HepG2 (cell line): ENCODE data around the gene HIC1. TPM values are rescaled to one million over a fixed set of nuclear protein-coding genes. Genes with fewer than 3 reads are reported as not detected.

ENCODE experiments used
- ATAC-seq: fragments of 200-7000 bp; cut with Tn5 transposase; 3 replicates; pipeline ENCODE4 v1.9.1; 2020; ENCODE audit warnings: mild to moderate bottlenecking, moderate library complexity
- BruUV-seq: library from RNA; stranded (reverse); fragments of 400-500 nt; replicated peaks from 2 replicates; lab custom pipeline; 2021; lab: Mats Ljungman, UMichigan
- CTCF ChIA-PET: fragments of 300-600 bp; formaldehyde crosslinking; extraction: SDS; loops from one replicate; lab custom pipeline; 2021; ENCODE audit warnings: low total read pairs, inconsistent platforms, low intra/inter-chr PET ratio; lab: Yijun Ruan, JAX
- POLR2A ChIA-PET: fragments of 350-600 bp; sonication (Branson Sonifier 250); formaldehyde crosslinking; loops from one replicate; lab custom pipeline; 2020; ENCODE audit warnings: antibody characterized with exemption, inconsistent platforms; lab: Yijun Ruan, JAX
- DNase-seq: peaks from one replicate; pipeline ENCODE4 v3.0.0-alpha.2; 2015; ENCODE audit warnings: low spot score
- FAIRE-seq: peaks from 3 replicates; lab custom pipeline; 2011; peaks lifted over from hg19 to GRCh38; lab: Jason Lieb, UNC
- H2AFZ ChIP-seq: one replicate; pipeline ENCODE4 v1.6.1; 2011; ENCODE audit warnings: low read length, inconsistent platforms
- H3K27ac ChIP-seq: fragments of 300-600 bp; 3 replicates; pipeline ENCODE4 v1.8.0; 2011; ENCODE audit warnings: mixed run types, mild to moderate bottlenecking, mixed read lengths, low read length, inconsistent platforms; ENCODE audit not compliant: insufficient read depth; ENCODE audit errors: extremely low read length
- H3K27me3 ChIP-seq, 2 experiments: fragments of 200-600 bp in 1 of 2; 2 replicates in 1 of 2; 3 replicates in 1 of 2; pipeline versions ENCODE4 v1.6.0 to v1.8.0; 2011; ENCODE audit warnings: low read length in 2 of 2, mild to moderate bottlenecking in 2 of 2, moderate library complexity in 2 of 2, inconsistent platforms in 1 of 2; ENCODE audit not compliant: insufficient read depth in 2 of 2, control insufficient read depth in 1 of 2
- H3K36me3 ChIP-seq, 2 experiments: fragments of 200-600 bp in 1 of 2; replicated peaks in 1 of 2; 2 replicates in 1 of 2; 3 replicates in 1 of 2; pipeline versions ENCODE4 v1.5.1 to v1.8.0; 2011; ENCODE audit warnings: low read length in 2 of 2, inconsistent platforms in 1 of 2; ENCODE audit not compliant: insufficient read depth in 2 of 2, control insufficient read depth in 1 of 2
- H3K4me1 ChIP-seq: 2 replicates; pipeline ENCODE4 v1.5.1; 2012; ENCODE audit warnings: low read length, inconsistent platforms; ENCODE audit not compliant: insufficient read depth
- H3K4me2 ChIP-seq: 2 replicates; pipeline ENCODE4 v1.6.0; 2011; ENCODE audit warnings: low read depth, low read length, inconsistent platforms
- H3K4me3 ChIP-seq, 3 experiments: fragments of 200-600 bp in 1 of 3; sonication (generic), shearing (Covaris generic) in 1 of 3; replicated peaks in 1 of 3; 2 replicates each; pipeline ENCODE4 v1.5.1; 2011 to 2016; ENCODE audit warnings: low read length in 3 of 3, inconsistent platforms in 2 of 3, low read depth in 2 of 3, mild to moderate bottlenecking in 2 of 3, control low read depth in 1 of 3, mixed read lengths in 1 of 3; ENCODE audit not compliant: insufficient read depth in 1 of 3
- H3K79me2 ChIP-seq: one replicate; pipeline ENCODE4 v1.6.1; 2011; ENCODE audit warnings: low read length, inconsistent platforms; ENCODE audit not compliant: insufficient read depth
- H3K9ac ChIP-seq: 2 replicates; pipeline ENCODE4 v1.6.0; 2011; ENCODE audit warnings: mild to moderate bottlenecking, low read depth, low read length, inconsistent platforms; ENCODE audit not compliant: insufficient read depth
- H3K9me3 ChIP-seq: 2 replicates; pipeline ENCODE4 v1.5.1; 2012; ENCODE audit warnings: mild to moderate bottlenecking, low read length
- H4K20me1 ChIP-seq: 2 replicates; pipeline ENCODE4 v1.6.0; 2011; ENCODE audit warnings: inconsistent platforms, mild to moderate bottlenecking, low read length, moderate library complexity; ENCODE audit not compliant: insufficient read depth
- ATF1 ChIP-seq: IDR thresholded peaks from 2 replicates; pipeline ENCODE4 v1.6.1; 2016; ENCODE audit warnings: mild to moderate bottlenecking, control low read depth
- BORCS8-MEF2B ChIP-seq: sonication (generic); formaldehyde crosslinking; IDR thresholded peaks from 2 replicates; pipeline ENCODE4 v1.8.0; 2022; ENCODE audit warnings: mild to moderate bottlenecking, missing genetic modification reagents
- DDIT3 ChIP-seq: sonication (generic); formaldehyde crosslinking; IDR thresholded peaks from 2 replicates; pipeline ENCODE4 v1.4.0; 2020; ENCODE audit warnings: mild to moderate bottlenecking, missing genetic modification reagents
- ELF1 ChIP-seq: sonication (generic); formaldehyde crosslinking; IDR thresholded peaks from 2 replicates; pipeline ENCODE4 v1.4.0; 2020; ENCODE audit warnings: missing genetic modification reagents
- FOXM1 ChIP-seq: sonication (generic); formaldehyde crosslinking; IDR thresholded peaks from 2 replicates; pipeline ENCODE4 v1.5.0; 2020; ENCODE audit warnings: missing genetic modification reagents
- HNF1B ChIP-seq: sonication (generic); formaldehyde crosslinking; IDR thresholded peaks from 2 replicates; pipeline ENCODE4 v1.5.1; 2020; ENCODE audit warnings: mild to moderate bottlenecking, moderate library complexity, missing genetic modification reagents
- KDM4B ChIP-seq: sonication (generic); formaldehyde crosslinking; IDR thresholded peaks from 2 replicates; pipeline ENCODE4 v1.4.0; 2020; ENCODE audit warnings: missing genetic modification reagents
- KLF13 ChIP-seq: sonication (generic); formaldehyde crosslinking; IDR thresholded peaks from 2 replicates; pipeline ENCODE4 v1.4.0; 2020; ENCODE audit warnings: mild to moderate bottlenecking, missing genetic modification reagents
- KMT2B ChIP-seq: IDR thresholded peaks from 2 replicates; pipeline ENCODE4 v1.6.1; 2016; ENCODE audit warnings: missing genetic modification reagents, missing compliant biosample characterization
- NFE2L1 ChIP-seq: sonication (generic); formaldehyde crosslinking; IDR thresholded peaks from 2 replicates; pipeline ENCODE4 v1.4.0; 2020; ENCODE audit warnings: missing genetic modification reagents, mild to moderate bottlenecking, borderline replicate concordance
- NFYB ChIP-seq: sonication (generic); formaldehyde crosslinking; IDR thresholded peaks from 2 replicates; pipeline ENCODE4 v1.4.0; 2020; ENCODE audit warnings: missing genetic modification reagents
- SNAPC5 ChIP-seq: sonication (generic); formaldehyde crosslinking; IDR thresholded peaks from 2 replicates; pipeline ENCODE4 v1.8.1; 2023; ENCODE audit warnings: mild to moderate bottlenecking, missing genetic modification reagents, borderline replicate concordance
- ZBTB38 ChIP-seq: sonication (generic); formaldehyde crosslinking; IDR thresholded peaks from 2 replicates; pipeline ENCODE4 v1.5.1; 2020; ENCODE audit warnings: mild to moderate bottlenecking, missing genetic modification reagents
- ZFX ChIP-seq: sonication (generic); formaldehyde crosslinking; IDR thresholded peaks from 2 replicates; pipeline ENCODE4 v1.4.0; 2020; ENCODE audit warnings: mild to moderate bottlenecking, low read depth, missing genetic modification reagents, moderate library complexity
- ZMAT5 ChIP-seq: sonication (generic); formaldehyde crosslinking; IDR thresholded peaks from 2 replicates; pipeline ENCODE4 v1.5.0; 2020; ENCODE audit warnings: mild to moderate bottlenecking, low read depth, missing genetic modification reagents, borderline replicate concordance
- ZNF710 ChIP-seq: sonication (generic); formaldehyde crosslinking; IDR thresholded peaks from 2 replicates; pipeline ENCODE4 v1.5.0; 2020; ENCODE audit warnings: mild to moderate bottlenecking, missing genetic modification reagents, borderline replicate concordance
- ZNF740 ChIP-seq: sonication (generic); formaldehyde crosslinking; IDR thresholded peaks from 2 replicates; pipeline ENCODE4 v1.4.0; 2020; ENCODE audit warnings: missing genetic modification reagents
- WGBS: methylation state at CpG from one replicate; pipeline ENCODE4 v1.1.6; 2017; ENCODE audit warnings: low lambda C conversion rate; 5-methylcytosine and 5-hydroxymethylcytosine counted together
- in situ Hi-C: cut with HindIII; loops from 2 replicates; pipeline ENCODE4 v1.10.0; 2017; ENCODE audit warnings: low pct_unique_long_range_greater_than_20kb; ENCODE audit not compliant: extremely low pct_ligation_motif_present
- intact Hi-C: fragments of 100-400 bp; cut with micrococcal nuclease; formaldehyde crosslinking; loops from one replicate; pipeline ENCODE4 v1.10.0; 2022; ENCODE audit not compliant: unreplicated experiment
- polyA plus RNA-seq, 8 experiments: library from polyadenylated mRNA; depleted of rRNA in 3 of 8; stranded (reverse) in 7 of 8; unstranded in 1 of 8; fragments of >200 nt; fragmentation: Illumina TruSeq in 4 of 8; extraction: Trizol in 4 of 8; gene quantifications; 2 replicates each; pipeline versions ENCODE4 v1.2.1 to v1.2.3, GENCODE V29; 2011 to 2016; ENCODE audit warnings: low read depth in 4 of 8, missing spikeins in 1 of 8, mixed read lengths in 1 of 8; ENCODE audit not compliant: insufficient read depth in 1 of 8
- total RNA-seq, 5 experiments: library from RNA; depleted of rRNA; stranded (reverse); fragments of >200 nt; fragmentation: Illumina TruSeq; extraction: Trizol; gene quantifications; 2 replicates each; pipeline ENCODE4 v1.2.3, GENCODE V29; 2016; ENCODE audit warnings: low read depth in 1 of 5

Gene HIC1
- total and polyA plus RNA-seq, 2 of the 13 experiments (the other 11 are each of a cell fraction or from before 2014, with no cell fraction given): 0.04 to 0.31 TPM

GRCh38 chr17:2011411-2012371 lies 43.2 kb upstream of the HIC1 start (continued):
- TF ChIP-seq ZMAT5 (CRISPR knock-in tag) (no peak), HNF1B (CRISPR knock-in tag) (no peak), KLF13 (CRISPR knock-in tag) (no peak), DDIT3 (CRISPR knock-in tag) (no peak), ELF1 (CRISPR knock-in tag) (no peak), SNAPC5 (CRISPR knock-in tag) (no peak), NFE2L1 (CRISPR knock-in tag) (no peak), ZBTB38 (CRISPR knock-in tag) (no peak)

GRCh38 chr17:2012499-2012898 lies 42.4 kb upstream of the HIC1 start:
- no peaks in the 10 kb centered on the region for H3K36me3 ChIP-seq
- H3K4me1 ChIP-seq: no peaks in the 10 kb centered on the region
- peaks cover 1 to 6% of the 10 kb centered on the region in 2 experiments; a peak in 2 of 5 replicates for H3K27me3 ChIP-seq
- ChIA-PET CTCF (no interaction called here), POLR2A (no interaction called here)
- no peak overlapping the region for H3K27ac ChIP-seq
- in situ Hi-C loops: no loop called here
- DNase-seq (no peak), FAIRE-seq (no peak), ATAC-seq (no peak)
- no peak overlapping the region for H3K4me2 ChIP-seq
- BruUV-seq: no TSS peak
- no peaks in the 10 kb centered on the region for H3K79me2 ChIP-seq
- no peaks in the 10 kb centered on the region for H3K9me3 ChIP-seq
- no peak overlapping the region for H2AFZ ChIP-seq
- WGBS: 82% methylated on average over 4 of the region's 4 CpGs
- no peaks in the 10 kb centered on the region for H4K20me1 ChIP-seq
- intact Hi-C loops: no loop called here
- H3K9ac ChIP-seq: no peak overlapping the region
- H3K4me3 ChIP-seq: no peak overlapping the region
- TF ChIP-seq ATF1 (CRISPR knock-in tag): no peak
- TF ChIP-seq ZFX: no peak
- TF ChIP-seq NFYB (CRISPR knock-in tag): no peak
- TF ChIP-seq FOXM1: no peak
- no peak for TF ChIP-seq ZNF710
- TF ChIP-seq BORCS8-MEF2B (CRISPR knock-in tag): no peak
- TF ChIP-seq KMT2B (CRISPR knock-in tag): no peak
- no peak for TF ChIP-seq KDM4B (CRISPR knock-in tag)
- TF ChIP-seq ZNF740 (CRISPR knock-in tag): no peak
